ENCODE data around the gene SLC38A4.

DNA sequence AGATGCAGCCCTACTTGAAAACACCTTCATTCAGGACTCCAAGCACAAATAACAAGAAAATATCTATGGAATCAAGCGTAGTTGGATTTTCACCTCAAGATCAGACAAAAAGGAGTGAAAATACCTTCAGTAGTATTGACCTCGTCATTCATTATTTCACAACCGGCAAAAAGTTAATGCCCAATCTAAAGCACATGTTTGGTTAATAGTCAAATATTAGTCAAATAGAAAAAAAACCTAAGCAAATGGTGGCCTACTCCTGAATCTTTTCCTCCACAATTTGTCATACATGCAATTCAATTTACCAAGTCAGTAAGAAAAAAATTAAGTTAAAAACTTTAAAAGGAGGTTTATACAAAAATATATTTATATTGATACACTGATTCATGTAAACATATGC, 50.0 kb downstream of the SLC38A4 start:
- TF ChIP-seq, protein P1, sequence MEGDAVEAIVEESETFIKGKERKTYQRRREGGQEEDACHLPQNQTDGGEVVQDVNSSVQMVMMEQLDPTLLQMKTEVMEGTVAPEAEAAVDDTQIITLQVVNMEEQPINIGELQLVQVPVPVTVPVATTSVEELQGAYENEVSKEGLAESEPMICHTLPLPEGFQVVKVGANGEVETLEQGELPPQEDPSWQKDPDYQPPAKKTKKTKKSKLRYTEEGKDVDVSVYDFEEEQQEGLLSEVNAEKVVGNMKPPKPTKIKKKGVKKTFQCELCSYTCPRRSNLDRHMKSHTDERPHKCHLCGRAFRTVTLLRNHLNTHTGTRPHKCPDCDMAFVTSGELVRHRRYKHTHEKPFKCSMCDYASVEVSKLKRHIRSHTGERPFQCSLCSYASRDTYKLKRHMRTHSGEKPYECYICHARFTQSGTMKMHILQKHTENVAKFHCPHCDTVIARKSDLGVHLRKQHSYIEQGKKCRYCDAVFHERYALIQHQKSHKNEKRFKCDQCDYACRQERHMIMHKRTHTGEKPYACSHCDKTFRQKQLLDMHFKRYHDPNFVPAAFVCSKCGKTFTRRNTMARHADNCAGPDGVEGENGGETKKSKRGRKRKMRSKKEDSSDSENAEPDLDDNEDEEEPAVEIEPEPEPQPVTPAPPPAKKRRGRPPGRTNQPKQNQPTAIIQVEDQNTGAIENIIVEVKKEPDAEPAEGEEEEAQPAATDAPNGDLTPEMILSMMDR (IDR thresholded peaks at IDR 0.05), result no peak
- TF ChIP-seq POLR2A (IDR thresholded peaks at IDR 0.05), result no peak
